Measurements from ENCODE around the gene DDX17.

Gene DDX17

DNA sequence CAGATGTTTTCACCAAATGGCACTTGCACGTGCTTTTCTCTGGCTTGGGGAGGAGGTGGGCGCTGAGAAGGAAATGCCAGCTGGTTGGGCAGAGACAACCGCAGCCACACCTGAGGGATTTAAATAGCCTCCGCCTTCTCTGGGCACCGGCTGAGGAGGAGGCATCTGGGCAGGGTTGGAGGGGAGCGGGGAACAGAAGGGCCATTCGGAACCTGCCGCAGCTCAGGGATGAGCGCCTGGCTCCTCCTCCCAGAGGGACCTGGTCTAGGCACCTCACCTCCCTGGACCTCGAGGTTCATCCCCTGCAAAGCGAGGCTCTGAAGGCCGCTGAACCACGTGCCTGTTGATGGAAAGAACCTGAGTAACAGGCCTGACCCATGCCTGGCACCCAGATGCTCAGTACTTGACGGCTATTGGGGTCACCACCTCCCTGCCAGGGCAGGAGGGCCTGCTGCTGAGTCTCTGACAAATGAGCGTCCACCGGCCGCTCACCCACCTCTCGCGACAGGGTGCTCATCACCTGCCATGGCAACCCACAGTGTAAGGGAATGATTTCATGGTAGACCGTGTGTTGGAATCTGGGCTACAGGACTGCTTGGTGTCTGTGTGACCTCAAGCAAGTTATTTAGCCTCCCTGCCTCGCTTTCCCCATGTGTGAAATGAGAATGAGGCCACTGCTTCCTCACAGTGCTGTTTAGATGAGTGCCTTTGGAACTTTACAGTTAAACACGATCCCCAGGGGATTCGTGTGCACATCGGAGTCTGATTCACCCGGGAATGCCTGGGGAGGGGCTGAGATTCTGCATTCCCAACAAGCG, 40.2 kb downstream of the DDX17 start:
- DNase-seq, result no peak

GRCh38 chr22:38464992-38465672, 41.0 kb downstream of the DDX17 start:
- no peak for DNase-seq

DNA sequence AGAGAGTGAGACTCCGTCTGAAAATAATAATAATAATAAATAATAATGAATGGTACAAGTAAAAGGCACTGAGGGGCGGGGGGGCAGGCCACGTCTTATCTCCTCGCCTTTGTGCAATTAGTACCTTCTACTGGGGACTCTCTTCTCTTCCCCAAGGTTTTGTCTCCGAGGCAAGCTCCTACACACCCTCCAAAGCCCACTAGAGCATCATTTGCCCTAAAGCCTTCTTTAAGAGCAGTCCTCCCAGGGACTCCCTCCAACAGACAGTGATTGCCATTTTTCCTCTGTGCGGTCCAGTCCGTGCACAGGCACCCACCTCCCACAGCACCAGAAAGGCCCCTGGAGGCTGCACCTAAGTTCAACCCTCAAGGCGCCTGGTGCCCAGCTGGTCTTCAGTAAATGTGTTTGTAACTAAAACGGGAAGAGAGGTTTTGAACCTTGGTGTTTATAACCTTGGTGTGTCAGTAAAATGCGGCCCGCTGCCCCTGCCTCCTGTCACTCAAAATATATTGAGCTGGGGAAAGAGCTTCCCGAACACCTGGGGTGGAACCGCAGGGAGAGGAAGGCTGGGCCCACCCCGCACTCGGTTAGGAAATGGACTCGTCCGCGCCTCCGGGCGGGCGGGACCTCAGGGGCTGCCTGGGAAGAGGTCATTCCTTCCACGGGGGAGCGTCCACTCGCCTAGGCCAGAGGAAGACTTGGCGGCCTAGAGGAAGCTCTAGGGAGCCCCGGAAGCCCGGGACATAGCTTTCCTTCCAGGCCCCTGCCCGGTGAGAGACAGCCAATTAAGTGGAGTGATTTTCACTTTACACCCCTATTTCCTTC, 42.9 kb downstream of the DDX17 start:
- DNase-seq, result no peak

DNA sequence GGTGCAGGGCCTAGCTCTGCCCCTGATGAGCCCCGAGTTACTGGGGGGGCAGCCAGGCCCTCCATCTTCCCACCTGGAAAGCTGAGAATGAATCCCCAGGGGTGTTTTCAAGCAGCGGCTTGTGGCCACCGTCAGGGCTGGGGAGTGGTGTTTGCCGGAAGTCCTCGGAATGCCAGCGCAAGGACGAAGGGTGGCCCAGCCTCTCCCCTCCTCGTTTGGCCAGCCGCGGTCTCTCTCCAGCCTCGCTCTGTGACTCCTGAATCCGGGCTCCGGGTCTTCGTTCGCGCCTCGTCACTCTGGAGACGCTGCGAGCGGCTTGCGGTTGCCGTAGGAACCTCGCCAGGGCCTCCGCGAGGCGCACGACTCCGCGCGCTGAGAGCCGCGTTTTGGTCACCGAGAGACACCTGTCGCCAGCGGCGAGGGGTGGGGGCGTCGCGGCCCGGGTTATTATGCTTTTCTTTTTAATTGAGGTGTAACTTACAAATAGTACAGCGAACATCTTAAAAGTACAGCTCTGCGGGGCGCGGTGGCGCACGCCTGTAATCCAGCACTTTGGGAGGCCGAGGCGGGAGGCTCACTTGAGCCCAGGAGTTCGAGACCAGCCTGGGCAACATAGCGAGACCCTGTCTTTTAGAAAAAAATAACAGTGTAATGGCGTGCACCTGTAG, 44.6 kb downstream of the DDX17 start:
- peak; percentile 30 for DNase-seq

DNA sequence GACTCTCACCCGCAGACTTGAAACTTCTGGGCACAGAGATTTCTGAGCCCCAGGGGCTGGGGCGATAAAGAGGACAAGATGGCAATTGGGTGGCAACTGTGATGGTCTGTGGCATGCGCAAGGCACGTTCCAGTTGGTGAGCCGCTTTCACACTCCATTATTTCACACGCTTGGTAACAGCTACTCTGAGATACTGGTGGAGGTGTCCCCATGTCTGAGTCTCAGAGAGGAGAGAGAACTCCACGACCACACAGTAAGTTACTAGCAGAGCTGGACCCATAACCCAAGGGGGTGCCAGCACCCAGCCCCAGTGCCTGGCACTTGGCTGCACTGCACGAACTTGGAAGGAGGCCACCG, 45.1 kb downstream of the DDX17 start:
- DNase-seq, result no peak

DNA sequence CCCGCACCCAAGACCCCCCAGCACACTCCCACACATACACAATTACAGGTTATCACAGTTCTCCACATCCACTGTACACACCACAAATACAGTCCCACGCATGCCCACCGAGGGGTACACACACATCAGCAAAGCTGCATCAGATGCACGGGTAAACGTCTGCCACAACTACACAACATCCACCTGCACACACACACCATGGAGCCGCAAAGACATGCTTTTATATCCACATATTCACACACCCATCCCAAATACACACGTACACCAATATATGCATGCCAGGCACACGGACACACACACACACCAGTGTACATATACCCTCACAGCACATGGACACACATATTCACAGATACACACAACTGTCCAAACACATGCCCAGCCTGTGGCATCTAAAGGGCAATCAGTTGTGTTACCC, 45.7 kb downstream of the DDX17 start:
- DNase-seq, result no peak

GRCh38 chr22:38456841-38457699, 49.0 kb downstream of the DDX17 start:
- DNase-seq, result no peak

GRCh38 chr22:38456272-38456835, 49.8 kb downstream of the DDX17 start:
- no peak for DNase-seq

DNA sequence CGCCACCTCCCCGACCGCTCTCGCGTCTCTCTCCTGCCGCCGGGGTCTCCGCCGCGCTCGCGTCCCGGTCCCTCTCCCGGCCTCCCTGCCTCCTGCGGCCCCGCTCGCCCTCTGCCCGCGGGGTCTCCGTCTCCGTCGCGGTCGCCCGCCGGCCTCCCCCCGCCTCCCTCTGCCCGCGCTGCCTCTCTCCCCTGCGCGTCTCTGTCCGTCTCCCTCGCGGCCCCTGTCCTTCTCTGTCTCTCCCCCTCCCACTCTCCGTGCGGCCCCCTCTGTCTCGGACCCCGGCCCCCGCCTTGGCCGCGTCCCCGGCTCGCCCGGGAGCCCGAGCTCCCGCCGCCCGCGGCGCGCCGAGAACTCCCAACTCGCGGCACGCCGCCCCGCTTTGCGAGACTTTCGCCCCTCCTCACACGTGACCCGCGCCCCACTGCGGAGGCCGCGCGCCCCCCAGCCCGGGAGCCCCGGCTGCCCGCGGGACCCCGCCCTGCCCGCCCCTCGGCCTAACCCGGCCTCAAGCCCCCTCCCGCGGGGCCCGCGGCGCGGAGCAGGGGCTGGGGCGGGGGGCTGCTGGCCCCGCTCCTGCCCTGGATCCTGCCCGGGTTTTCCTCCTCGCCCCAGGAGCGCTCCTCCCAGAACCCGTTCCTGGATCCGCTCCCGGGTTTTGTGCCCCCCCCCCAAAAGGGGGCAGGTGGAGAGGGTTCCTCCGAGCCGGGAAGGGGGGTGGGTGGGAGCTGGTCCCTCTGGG, 50.4 kb downstream of the DDX17 start:
- DNase-seq, result no peak

GRCh38 chr22:38455076-38455529, 51.0 kb downstream of the DDX17 start, which contains the start of gene KCNJ4:
KCNJ4 (minus strand) TSS chr22:38455199; CDS start chr22:38428132, 27,067 bp downstream.
- DNase-seq, result no peak

- peak in 1 of 2 experiments; percentile 9 for DNase-seq
Observed at GRCh38 chr22:38454353-38455075, 51.6 kb downstream of the DDX17 start.

DNA sequence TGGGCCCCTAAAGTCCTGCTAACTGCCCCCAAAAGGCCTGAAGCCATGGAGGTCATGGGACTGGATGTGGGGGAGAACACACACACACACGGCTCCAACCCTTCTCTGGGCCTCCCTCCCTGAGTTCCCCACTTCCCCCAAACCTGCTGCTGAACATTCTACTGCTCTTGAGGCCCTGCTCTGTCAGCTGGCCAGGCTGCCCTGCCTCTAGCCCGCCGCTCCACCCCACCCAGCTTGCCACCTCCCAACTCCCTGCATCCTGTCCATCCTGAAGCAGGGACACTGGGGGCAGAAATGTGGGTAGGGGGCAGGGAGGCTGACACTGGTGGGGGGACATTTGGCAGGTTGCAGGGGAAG, 52.1 kb downstream of the DDX17 start:
- no peak for DNase-seq

DNA sequence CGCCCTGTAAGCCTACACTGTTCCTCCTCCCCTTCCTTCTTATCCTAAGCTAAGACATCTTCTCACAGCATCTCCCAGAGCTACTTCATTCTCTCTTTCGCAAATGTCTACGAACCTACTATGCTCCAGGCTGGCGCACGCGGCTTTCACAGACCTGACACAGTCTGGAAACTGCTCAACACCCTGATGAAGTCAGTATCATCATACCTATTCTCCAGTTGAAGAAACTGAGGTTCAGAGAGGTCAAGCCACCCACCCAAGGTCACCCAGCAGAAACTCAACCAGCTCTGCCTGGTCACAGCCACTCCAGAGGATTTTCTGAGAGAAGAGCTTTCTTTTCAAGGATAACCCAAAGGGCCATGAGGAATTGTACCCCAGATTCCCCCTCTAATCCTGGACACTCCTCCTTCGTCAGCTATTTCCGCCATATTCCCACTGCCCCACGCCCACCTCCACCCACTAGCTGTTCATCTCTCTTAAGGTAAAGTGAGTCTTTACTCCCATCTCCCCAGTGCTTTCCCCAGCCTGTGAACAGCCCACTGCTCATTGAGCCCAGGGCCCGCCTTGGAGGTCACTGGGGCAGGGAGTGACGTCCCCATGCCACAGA, 52.9 kb downstream of the DDX17 start:
- no peak for DNase-seq

GRCh38 chr22:38452373-38453065, 53.6 kb downstream of the DDX17 start:
- no peak for DNase-seq

- no peak for DNase-seq
Observed at GRCh38 chr22:38451864-38452263, 54.2 kb downstream of the DDX17 start.

GRCh38 chr22:38451404-38451803, 54.7 kb downstream of the DDX17 start:
- no peak for DNase-seq

- no peak for DNase-seq
Observed at GRCh38 chr22:38450234-38450797, 55.8 kb downstream of the DDX17 start.

DNA sequence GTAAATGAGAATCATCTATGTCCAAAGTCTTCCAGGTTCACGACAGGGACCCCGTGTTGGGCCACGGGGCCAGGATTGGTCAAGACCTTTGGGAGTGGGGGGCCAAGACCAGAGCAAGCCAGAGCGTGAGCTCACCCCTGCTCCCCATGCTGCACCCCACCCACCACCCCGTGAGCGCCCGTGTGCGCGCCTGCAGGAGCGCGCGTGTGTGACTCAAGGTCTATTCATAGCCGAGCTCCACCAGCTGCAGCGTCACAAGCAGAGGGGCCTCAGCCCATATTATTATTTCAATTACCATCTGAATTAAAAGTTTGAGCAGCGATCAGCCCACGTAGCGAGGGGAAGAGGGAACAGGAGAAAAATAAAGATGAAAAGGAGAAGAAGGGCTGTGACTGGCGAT, 56.3 kb downstream of the DDX17 start:
- no peak for DNase-seq

Measured in activated CD4-positive, alpha-beta T cell treated with anti-CD3 and anti-CD28 coated beads, Interleukin-2, amount 50 U/mL, for 4 hours (primary cell).